Ascending aorta (tissue), 2 donors: ENCODE data around the gene MCTP1. TPM values are rescaled to one million over a fixed set of nuclear protein-coding genes. Genes with fewer than 3 reads are reported as not detected.

Experiments
- DNase-seq, 2 donors: peaks; one replicate each; pipeline ENCODE4 v3.0.0-alpha.2; 2019; ENCODE audit warnings: low spot score in 2 of 2
- H3K27ac ChIP-seq, 2 donors: fragments of 200-600 bp; sonication (generic); one replicate each; pipeline ENCODE4 v1.5.1; 2016 to 2017; ENCODE audit warnings: mild to moderate bottlenecking in 1 of 2
- H3K27me3 ChIP-seq: fragments of 200-600 bp; sonication (generic); one replicate; pipeline ENCODE4 v1.5.1; 2017
- H3K36me3 ChIP-seq, 2 donors: fragments of 200-600 bp; sonication (generic); one replicate each; pipeline ENCODE4 v1.5.1; 2016
- H3K4me1 ChIP-seq, 2 donors: fragments of 200-600 bp; sonication (generic); one replicate each; pipeline ENCODE4 v1.5.1; 2016 to 2017; ENCODE audit warnings: mild to moderate bottlenecking in 1 of 2
- H3K4me3 ChIP-seq, 2 donors: fragments of 200-600 bp; sonication (generic); one replicate each; pipeline ENCODE4 v1.5.1; 2016 to 2017; ENCODE audit warnings: mild to moderate bottlenecking in 1 of 2
- H3K9me3 ChIP-seq, 2 donors: fragments of 200-600 bp; sonication (generic); one replicate each; pipeline ENCODE4 v1.5.1; 2016
- CTCF ChIP-seq, 3 experiments: fragments of 200-600 bp in 2 of 3; fragments of 450-650 bp in 1 of 3; sonication (generic) in 2 of 3; IDR thresholded peaks; one replicate each; pipeline ENCODE4 v1.5.1; 2016 to 2019; ENCODE audit warnings: antibody characterized with exemption in 3 of 3, mild to moderate bottlenecking in 1 of 3, moderate library complexity in 1 of 3
- intact Hi-C: fragments of 100-400 bp; cut with DNase I; formaldehyde crosslinking; loops from one replicate; pipeline ENCODE4 v1.15.1; 2023
- total RNA-seq: library from RNA; depleted of rRNA; stranded (reverse); fragments of >200 nt; gene quantifications from one replicate; pipeline ENCODE4 v1.1.0, GENCODE V29; 2016

Gene MCTP1
- total RNA-seq, 1 donor from 2014 or later, result 112 TPM

DNA sequence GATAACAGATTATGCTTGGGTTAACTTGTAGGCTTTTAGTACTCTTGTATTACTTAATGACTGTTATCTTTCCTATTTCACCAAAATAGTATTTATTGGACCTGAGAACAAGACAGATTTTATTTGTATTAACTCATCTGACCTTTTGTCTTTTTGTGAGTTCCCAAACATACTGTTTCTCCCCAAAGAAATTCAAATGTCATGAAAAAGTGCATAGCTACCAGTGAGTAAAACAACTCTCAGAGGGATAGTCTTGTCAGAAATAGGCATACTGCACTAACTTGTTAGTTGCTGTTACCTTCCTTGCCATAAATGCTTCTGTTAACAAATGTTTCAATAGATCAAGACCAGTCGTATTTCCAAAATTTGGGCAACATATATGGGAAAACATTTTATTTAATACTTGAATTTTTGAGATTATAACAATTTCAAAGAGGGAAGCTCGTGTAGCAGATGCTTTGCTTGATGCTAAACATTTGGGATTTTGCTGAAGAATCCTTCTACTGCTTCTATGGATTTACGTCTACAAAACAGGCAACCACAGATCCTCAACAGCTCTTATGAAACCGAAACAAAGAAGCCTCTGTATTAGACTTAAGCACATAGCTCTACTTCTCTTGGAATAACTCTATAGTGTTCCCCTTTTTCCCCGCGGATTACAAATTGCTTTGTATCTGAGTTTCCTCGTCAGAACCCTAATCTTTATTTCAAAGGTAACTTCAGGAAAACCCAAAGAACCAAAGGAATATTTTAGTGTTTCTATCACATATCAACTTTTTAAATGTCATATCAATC lies 248.8 kb downstream of the MCTP1 start:
- no peak overlapping the region for H3K4me3 ChIP-seq
- H3K27ac ChIP-seq, result no peak overlapping the region
- no peaks in the 10 kb centered on the region for H3K9me3 ChIP-seq
- no peaks in the 10 kb centered on the region for H3K4me1 ChIP-seq
- DNase-seq, result no peak
- H3K36me3 ChIP-seq, result no peaks in the 10 kb centered on the region
- no peaks in the 10 kb centered on the region for H3K27me3 ChIP-seq
- intact Hi-C loops, result no loop called here
- no peak for TF ChIP-seq CTCF (IDR thresholded peaks at IDR 0.05)

DNA sequence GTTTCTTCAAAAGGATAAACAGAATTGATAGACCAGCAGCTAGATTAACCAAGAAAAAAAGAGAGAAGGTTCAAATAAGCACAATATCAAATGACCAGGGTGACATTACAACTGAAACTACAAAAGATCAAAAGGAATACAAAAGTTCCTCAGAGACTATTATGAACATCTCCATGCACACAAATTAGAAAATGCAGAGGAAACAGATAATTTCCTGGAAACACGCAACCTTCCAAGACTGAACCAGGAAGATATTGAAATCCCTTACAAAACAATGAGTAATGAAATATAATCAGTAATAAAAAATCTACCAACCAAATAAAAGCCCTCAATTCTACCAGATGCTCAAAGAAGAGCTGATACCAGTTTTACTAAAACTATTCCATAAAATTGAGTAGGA lies 252.1 kb downstream of the MCTP1 start:
- no peak for DNase-seq
- Histone ChIP-seq H3K36me3 (no peaks in the 10 kb centered on the region), H3K27me3 (no peaks in the 10 kb centered on the region), H3K27ac (no peak overlapping the region), H3K4me3 (no peak overlapping the region), H3K9me3 (no peaks in the 10 kb centered on the region), H3K4me1 (no peaks in the 10 kb centered on the region)
- no peak for TF ChIP-seq CTCF (IDR thresholded peaks at IDR 0.05)
- intact Hi-C loops, result no loop called here

GRCh38 chr5:95029569-95030366 lies 255.1 kb downstream of the MCTP1 start:
- no peak for DNase-seq
- Histone ChIP-seq H3K36me3 (no peaks in the 10 kb centered on the region), H3K27me3 (no peaks in the 10 kb centered on the region), H3K9me3 (no peaks in the 10 kb centered on the region), H3K27ac (no peak overlapping the region), H3K4me3 (no peak overlapping the region), H3K4me1 (no peaks in the 10 kb centered on the region)
- no peak for TF ChIP-seq CTCF (IDR thresholded peaks at IDR 0.05)
- intact Hi-C loops, result no loop called here

GRCh38 chr5:95027775-95028174 lies 257.1 kb downstream of the MCTP1 start:
- Histone ChIP-seq H3K4me3 (no peak overlapping the region), H3K27ac (no peak overlapping the region), H3K27me3 (no peaks in the 10 kb centered on the region), H3K36me3 (no peaks in the 10 kb centered on the region), H3K9me3 (no peaks in the 10 kb centered on the region), H3K4me1 (no peaks in the 10 kb centered on the region)
- intact Hi-C loops, result no loop called here
- no peak for DNase-seq
- no peak for TF ChIP-seq CTCF (IDR thresholded peaks at IDR 0.05)

GRCh38 chr5:95027151-95027721 lies 257.7 kb downstream of the MCTP1 start:
- Histone ChIP-seq H3K4me3 (no peak overlapping the region), H3K27ac (no peak overlapping the region), H3K4me1 (no peaks in the 10 kb centered on the region), H3K9me3 (no peaks in the 10 kb centered on the region), H3K27me3 (no peaks in the 10 kb centered on the region), H3K36me3 (no peaks in the 10 kb centered on the region)
- TF ChIP-seq CTCF (IDR thresholded peaks at IDR 0.05), result no peak
- intact Hi-C loops, result no loop called here
- DNase-seq, result no peak
